ENCODE measurements around the gene ANGPTL2.

The ANGPTL2 gene

DNA sequence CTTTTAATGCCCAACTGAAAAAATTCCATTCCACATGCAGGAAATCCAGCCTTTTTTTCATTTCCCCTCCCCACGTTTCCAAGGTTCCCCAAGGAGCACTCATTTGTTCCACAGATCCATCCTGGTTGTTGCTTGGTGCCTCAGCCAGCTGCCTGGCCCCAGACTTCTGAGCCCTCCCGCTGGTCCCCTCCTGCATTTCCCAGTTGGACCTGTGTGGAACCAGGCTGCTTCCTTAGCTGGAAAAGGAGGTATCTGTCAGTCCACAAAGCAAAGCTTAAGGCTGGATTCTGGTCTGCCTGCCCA, 44.8 kb downstream of the ANGPTL2 start:
- H3K4me3 ChIP-seq (replicated peaks; ENCODE audit: low read depth, low read length) = no peak overlapping the region
- DNase-seq (ENCODE audit: low read depth) = no peak
- TF ChIP-seq, protein P1, sequence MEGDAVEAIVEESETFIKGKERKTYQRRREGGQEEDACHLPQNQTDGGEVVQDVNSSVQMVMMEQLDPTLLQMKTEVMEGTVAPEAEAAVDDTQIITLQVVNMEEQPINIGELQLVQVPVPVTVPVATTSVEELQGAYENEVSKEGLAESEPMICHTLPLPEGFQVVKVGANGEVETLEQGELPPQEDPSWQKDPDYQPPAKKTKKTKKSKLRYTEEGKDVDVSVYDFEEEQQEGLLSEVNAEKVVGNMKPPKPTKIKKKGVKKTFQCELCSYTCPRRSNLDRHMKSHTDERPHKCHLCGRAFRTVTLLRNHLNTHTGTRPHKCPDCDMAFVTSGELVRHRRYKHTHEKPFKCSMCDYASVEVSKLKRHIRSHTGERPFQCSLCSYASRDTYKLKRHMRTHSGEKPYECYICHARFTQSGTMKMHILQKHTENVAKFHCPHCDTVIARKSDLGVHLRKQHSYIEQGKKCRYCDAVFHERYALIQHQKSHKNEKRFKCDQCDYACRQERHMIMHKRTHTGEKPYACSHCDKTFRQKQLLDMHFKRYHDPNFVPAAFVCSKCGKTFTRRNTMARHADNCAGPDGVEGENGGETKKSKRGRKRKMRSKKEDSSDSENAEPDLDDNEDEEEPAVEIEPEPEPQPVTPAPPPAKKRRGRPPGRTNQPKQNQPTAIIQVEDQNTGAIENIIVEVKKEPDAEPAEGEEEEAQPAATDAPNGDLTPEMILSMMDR (IDR thresholded peaks at IDR 0.05; ENCODE audit: low read length, missing control alignments) = no peak

DNA sequence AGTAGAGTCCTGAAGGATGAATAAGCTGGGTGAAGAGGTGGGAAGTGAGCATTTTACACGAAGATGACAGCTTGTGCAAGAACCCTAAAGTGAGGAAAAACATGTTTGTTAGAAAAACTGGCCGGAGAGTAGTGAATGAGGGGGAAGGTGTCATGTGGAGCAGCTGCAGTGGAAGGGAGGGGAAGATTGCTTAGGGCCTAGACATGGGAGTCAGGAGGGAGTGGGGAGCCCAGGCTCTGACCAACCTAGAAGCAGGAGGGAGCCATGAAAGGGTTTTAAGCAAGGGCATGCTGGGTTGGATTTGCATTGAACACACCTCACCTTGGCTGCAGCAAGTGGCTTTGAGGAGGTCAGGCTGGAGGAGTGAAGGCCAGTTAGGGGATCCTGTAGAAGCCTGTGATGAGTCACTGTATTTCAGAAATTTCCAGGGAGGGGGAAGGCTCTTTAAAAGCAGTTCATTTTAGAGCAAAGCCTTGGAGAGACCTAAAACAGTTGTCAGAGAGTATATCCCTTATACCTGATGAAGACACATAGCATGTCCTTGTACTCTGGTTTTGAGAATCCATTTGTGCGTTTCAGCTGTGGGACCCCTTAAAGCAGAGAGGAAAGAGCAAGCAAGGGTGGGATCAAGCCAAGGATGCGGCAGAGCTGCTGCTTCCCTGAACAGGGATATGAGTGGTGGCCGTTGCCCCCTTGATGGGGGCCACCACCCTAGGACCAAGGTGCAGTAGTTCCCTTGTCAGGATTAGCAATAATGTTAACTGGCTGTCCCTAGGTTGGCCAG, 45.4 kb downstream of the ANGPTL2 start:
- peak; percentile 24 for DNase-seq (ENCODE audit: low read depth)

DNA sequence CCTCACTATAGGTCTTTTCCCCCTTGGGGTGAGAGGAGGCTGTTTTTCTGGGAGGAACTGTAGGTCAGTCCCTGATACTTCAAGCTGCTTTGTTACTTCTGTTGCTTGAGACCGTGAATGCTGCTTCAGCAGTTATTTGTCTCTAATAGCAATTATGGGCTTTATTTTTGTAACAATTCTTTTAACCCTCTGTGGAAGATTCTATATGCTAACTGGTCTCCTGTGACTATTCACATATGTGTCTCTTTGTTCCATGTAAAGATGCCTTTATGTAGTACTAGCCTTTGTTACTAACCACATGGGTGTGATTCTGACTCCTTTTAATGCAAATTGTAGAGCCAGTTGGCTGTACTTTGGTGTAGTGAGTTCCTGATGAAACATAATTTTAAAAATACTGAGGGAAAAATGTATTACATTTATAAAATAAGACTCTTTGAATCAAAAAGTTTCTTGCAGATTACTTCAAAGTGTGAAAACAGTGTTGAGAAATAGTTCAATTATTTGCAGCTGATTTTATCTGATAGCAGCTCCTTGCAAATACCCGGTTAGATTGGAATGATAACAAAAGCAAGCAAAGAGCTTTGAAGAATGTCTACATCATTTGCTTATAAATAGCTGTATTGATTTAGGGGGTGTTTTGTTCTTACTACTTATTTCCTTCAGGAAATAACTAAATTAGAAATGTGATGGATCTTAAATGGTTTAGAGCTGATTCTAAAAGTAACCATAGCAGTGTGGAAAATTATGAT, 46.6 kb downstream of the ANGPTL2 start:
- TF ChIP-seq, protein P1 (IDR thresholded peaks at IDR 0.05; ENCODE audit: low read length, missing control alignments) = no peak
- no peak for DNase-seq (ENCODE audit: low read depth)
- H3K4me3 ChIP-seq (replicated peaks; ENCODE audit: low read depth, low read length) = no peak overlapping the region

More for the DNA sequence above, 45.4 kb downstream of the ANGPTL2 start:
- TF ChIP-seq, protein P1 (IDR thresholded peaks at IDR 0.05; ENCODE audit: low read length, missing control alignments) = no peak
- no peak overlapping the region for H3K4me3 ChIP-seq (replicated peaks; ENCODE audit: low read depth, low read length)

DNA sequence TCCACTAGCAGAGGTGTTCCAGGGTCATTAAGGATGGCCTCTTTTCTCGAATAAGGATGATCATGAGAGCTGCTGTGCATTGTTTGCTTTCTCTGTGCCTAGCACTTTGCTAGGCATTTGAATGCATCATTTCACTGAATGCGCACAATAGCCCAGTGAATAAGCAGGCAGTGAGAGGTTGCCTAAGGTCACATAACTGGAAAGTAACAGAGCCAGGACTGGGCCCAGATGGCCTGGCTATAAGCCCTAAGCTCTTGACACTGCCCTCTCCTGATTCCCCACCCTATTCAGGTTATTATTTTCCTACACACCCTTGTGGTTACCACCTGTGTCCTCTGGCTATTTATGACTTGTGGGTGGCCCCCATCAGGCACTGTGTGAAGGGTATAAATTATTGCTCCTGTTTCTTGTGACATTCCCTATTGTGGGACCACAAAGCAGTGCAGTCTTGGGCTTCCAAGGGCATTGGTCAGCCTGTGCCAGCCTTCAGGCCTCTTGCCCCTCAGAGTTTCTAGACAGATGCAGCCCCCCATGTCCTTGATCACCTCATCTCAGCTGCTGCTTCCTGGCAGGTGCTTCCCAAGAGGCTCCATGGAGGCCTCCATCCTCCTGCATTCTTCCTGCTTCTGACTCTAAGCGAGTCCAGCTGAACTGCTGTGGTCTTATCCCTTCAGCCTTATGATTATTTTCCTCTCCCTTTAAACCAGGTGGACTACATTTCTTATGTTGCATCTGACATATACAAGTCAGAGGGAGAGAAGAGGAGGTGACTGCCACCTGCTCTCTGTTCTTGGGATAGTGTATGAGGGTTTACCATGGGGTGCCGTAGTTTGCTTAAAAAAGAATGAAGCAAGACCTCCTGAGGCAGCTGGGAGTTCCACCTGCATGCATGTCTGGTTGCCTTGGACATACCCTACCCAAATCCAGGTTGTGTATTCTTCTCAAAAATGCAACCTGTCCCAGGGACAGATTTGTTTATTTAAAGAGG, 47.6 kb downstream of the ANGPTL2 start:
- TF ChIP-seq, protein P1 (IDR thresholded peaks at IDR 0.05; ENCODE audit: low read length, missing control alignments) = no peak
- no peak for DNase-seq (ENCODE audit: low read depth)
- H3K4me3 ChIP-seq (replicated peaks; ENCODE audit: low read depth, low read length) = no peak overlapping the region

DNA sequence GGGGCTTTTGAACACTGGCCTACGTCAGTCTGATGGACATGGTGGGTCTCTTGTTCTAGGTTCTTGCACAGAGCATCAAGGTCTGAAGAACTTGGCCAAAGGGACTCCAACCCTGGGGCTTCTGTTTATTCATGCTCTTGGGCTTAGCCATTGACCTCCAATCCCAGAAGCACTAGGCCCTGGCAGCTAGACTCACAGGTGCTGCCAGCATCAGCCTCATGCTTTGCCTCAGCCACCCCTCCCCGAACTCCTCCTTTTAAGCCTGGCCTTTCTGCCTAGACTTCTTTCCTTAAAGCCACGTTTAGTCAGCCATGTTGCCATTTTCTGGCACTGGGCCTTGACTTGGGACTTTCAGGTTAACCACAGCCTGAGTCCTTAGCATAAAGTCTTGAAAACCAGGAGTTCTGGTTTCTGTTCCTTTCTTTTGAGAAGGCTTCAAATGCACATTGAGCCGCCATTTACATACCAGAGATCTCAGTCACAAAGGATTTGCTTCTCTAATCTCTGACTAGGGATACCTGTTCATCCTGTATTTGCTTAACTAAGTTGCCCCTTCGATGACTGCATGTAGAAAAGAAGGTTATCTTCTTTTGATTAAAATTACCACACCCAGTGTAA, 54.7 kb downstream of the ANGPTL2 start:
- no peak for DNase-seq (ENCODE audit: low read depth)
- H3K4me3 ChIP-seq (replicated peaks; ENCODE audit: low read depth, low read length) = no peak overlapping the region
- TF ChIP-seq, protein P1 (IDR thresholded peaks at IDR 0.05; ENCODE audit: low read length, missing control alignments) = no peak

DNA sequence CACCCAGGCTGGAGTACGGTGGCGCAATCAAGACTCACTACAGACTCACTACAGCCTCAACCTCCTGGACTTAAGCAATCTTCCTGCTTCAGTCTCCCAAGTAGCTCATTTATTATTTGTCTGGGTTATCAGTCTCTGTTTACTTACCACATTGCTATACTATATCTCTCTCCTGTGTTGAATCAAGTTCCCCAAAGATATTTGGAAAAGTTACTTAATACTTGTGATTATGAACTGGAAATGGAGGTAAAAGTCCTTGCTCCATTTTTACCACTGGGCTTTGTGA, 55.6 kb downstream of the ANGPTL2 start:
- H3K4me3 ChIP-seq (replicated peaks; ENCODE audit: low read depth, low read length) = no peak overlapping the region
- TF ChIP-seq, protein P1 (IDR thresholded peaks at IDR 0.05; ENCODE audit: low read length, missing control alignments) = no peak
- DNase-seq (ENCODE audit: low read depth) = peak; percentile 89

Measured in fibroblast of pulmonary artery (primary cell).